Omental fat pad (tissue), 4 donors: ENCODE data around the gene NXPE2. TPM values are rescaled to one million over a fixed set of nuclear protein-coding genes. Genes with fewer than 3 reads are reported as not detected.

ENCODE experiments used
- ATAC-seq: fragments of 150-250 bp; one replicate; pipeline ENCODE4 v1.9.1; 2016; ENCODE audit warnings: mild to moderate bottlenecking, moderate library complexity; ENCODE audit not compliant: low FRiP score
- DNase-seq: peaks from one replicate; pipeline ENCODE4 v3.0.0-alpha.2; 2019; ENCODE audit warnings: low spot score
- CTCF ChIP-seq, 3 donors: fragments of 450-650 bp; IDR thresholded peaks; one replicate each; pipeline ENCODE4 v1.5.1; 2016 to 2017; ENCODE audit warnings: antibody characterized with exemption in 3 of 3, mild to moderate bottlenecking in 3 of 3, moderate library complexity in 2 of 3
- total RNA-seq, 4 donors: library from RNA; depleted of rRNA; stranded (reverse); fragments of >200 nt; gene quantifications; one replicate each; pipeline ENCODE4 v1.1.0, GENCODE V29; 2016

The NXPE2 gene
- total RNA-seq, 4 donors from 2014 or later: 0.19 TPM; not detected in 3

DNA sequence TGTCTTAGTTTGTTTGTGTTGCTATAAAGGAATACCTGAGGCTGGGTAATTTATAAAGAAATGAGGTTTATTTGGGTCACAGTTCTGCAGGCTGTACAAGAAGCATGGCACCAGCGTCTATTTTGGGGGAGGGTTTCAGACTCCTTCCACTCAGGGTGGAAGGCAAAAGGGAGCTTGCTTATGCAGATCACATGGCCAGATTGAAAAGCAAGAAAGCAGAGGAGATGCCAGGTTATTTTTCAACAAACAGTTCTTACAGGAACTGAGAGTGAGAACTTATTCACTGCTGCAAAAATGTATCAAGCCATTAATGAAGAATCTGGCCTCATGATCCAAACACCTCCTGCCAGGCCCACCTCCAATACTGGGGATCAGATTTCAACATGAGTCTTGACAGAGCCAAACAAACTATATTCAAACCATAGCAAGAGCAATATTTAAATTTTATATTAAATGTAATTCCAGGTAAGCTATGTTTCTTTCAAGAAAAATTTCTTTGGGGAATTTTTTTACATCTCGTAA is 66.9 kb downstream of the NXPE2 start:
- no peak for TF ChIP-seq CTCF (IDR thresholded peaks at IDR 0.05)
- ATAC-seq: no peak
- DNase-seq: no peak

DNA sequence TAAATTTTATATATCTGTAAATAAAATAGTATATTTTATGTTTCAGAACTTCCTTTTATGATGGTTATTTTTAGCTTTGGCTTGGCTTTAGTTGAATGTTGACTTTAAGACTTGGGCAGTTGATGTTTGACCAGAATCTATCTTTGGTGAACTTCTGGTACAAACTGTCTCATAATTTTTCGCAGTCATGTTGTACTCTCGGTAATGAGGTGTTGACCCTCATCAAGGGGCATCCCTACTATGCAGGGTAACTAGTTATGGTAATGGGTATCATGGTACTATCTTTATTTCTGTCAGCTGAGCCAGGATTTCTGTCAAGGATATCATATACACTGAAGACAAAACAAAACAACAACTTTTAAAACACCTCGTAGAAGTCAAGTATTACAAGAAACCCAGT is 67.7 kb downstream of the NXPE2 start:
- no peak for DNase-seq
- no peak for TF ChIP-seq CTCF (IDR thresholded peaks at IDR 0.05)

More for the DNA sequence above, 67.7 kb downstream of the NXPE2 start:
- no peak for ATAC-seq

Other genes starting within 250 kb of the NXPE2 start
- gene REXO2, start 239.1 kb upstream of the NXPE2 start, total RNA-seq: 100 to 1,000 TPM in 3 of 4 donors, 10 to 100 TPM in 1; 87.3 to 154 (median 106) TPM
- not detected for gene NXPE1, start 118.6 kb upstream of the NXPE2 start, total RNA-seq
- not detected for gene NXPE4, start 82.7 kb upstream of the NXPE2 start, total RNA-seq